ENCODE data around the gene NID2. TPM values are rescaled to one million over a fixed set of nuclear protein-coding genes. Genes with fewer than 3 reads are reported as not detected.

Gene NID2
- total RNA-seq, 3 donors from 2014 or later: 21.7 to 32.5 (median 28.8) TPM

- intact Hi-C loops (cut with DNase I, micrococcal nuclease): no loop called here
- ATAC-seq (no peak), DNase-seq (no peak)
- no peak overlapping the region for H3K4me3 ChIP-seq
- H3K4me1 ChIP-seq (ENCODE audit: low read depth): peaks cover 10% of the 10 kb centered on the region
- TF ChIP-seq CTCF (IDR thresholded peaks at IDR 0.05): no peak
- H3K36me3 ChIP-seq (ENCODE audit: low read depth): no peaks in the 10 kb centered on the region
- H3K9me3 ChIP-seq: no peaks in the 10 kb centered on the region
Observed at GRCh38 chr14:52048641-52049204, 20.1 kb downstream of the NID2 start.

- TF ChIP-seq CTCF (IDR thresholded peaks at IDR 0.05): no peak
- intact Hi-C loops (cut with DNase I, micrococcal nuclease): no loop called here
- no peaks in the 10 kb centered on the region for H3K9me3 ChIP-seq
- peaks cover 10% of the 10 kb centered on the region for H3K4me1 ChIP-seq (ENCODE audit: low read depth)
- ATAC-seq (no peak), DNase-seq (no peak)
- no peaks in the 10 kb centered on the region for H3K36me3 ChIP-seq (ENCODE audit: low read depth)
- H3K4me3 ChIP-seq: no peak overlapping the region
Observed at GRCh38 chr14:52048116-52048515, 20.7 kb downstream of the NID2 start.

- intact Hi-C loops (cut with DNase I, micrococcal nuclease): no loop called here
- Histone ChIP-seq H3K4me1 (ENCODE audit: low read depth) (peaks cover 10% of the 10 kb centered on the region), H3K4me3 (no peak overlapping the region), H3K9me3 (no peaks in the 10 kb centered on the region), H3K36me3 (ENCODE audit: low read depth) (no peaks in the 10 kb centered on the region)
- DNase-seq (no peak), ATAC-seq (no peak)
- TF ChIP-seq CTCF (IDR thresholded peaks at IDR 0.05): no peak
Observed at GRCh38 chr14:52046376-52046917, 22.4 kb downstream of the NID2 start.

GRCh38 chr14:52044791-52045522, 23.9 kb downstream of the NID2 start:
- H3K4me1 ChIP-seq (ENCODE audit: low read depth): peaks cover 4% of the 10 kb centered on the region
- TF ChIP-seq CTCF (IDR thresholded peaks at IDR 0.05): no peak
- H3K36me3 ChIP-seq (ENCODE audit: low read depth): no peaks in the 10 kb centered on the region
- ATAC-seq (peak; percentile 48), DNase-seq (no peak)
- no peak overlapping the region for H3K4me3 ChIP-seq
- no peaks in the 10 kb centered on the region for H3K9me3 ChIP-seq
- intact Hi-C loops (cut with DNase I, micrococcal nuclease): no loop called here

GRCh38 chr14:52043690-52044089, 25.2 kb downstream of the NID2 start:
- H3K36me3 ChIP-seq (ENCODE audit: low read depth): no peaks in the 10 kb centered on the region
- no peaks in the 10 kb centered on the region for H3K4me1 ChIP-seq (ENCODE audit: low read depth)
- H3K9me3 ChIP-seq: no peaks in the 10 kb centered on the region
- no peak overlapping the region for H3K4me3 ChIP-seq
- DNase-seq (peak in 1 of 3 donors; percentile 54), ATAC-seq (peak; percentile 81)
- intact Hi-C loops (cut with DNase I, micrococcal nuclease): no loop called here
- TF ChIP-seq CTCF (IDR thresholded peaks at IDR 0.05): no peak

Data from mucosa of descending colon (tissue), 3 donors.